SU-DHL-6 (cell line): ENCODE data around the gene CMTM7.

Experiments used
- CTCF ChIP-seq: fragments of 200-600 bp; sonication (generic); IDR thresholded peaks from one replicate; pipeline ENCODE4 v1.5.1; 2017; ENCODE audit warnings: antibody characterized with exemption, mild to moderate bottlenecking, low read length, moderate library complexity; ENCODE audit not compliant: insufficient read depth, poor library complexity, severe bottlenecking
- EZH2phosphoT487 ChIP-seq: fragments of 200-600 bp; sonication (generic), shearing (Covaris generic); conservative IDR thresholded peaks from 2 replicates; pipeline ENCODE4 v1.6.1; 2018; ENCODE audit warnings: mild to moderate bottlenecking, antibody characterized with exemption, low read length, moderate library complexity, mixed read lengths

- TF ChIP-seq CTCF (no peak), EZH2phosphoT487 (no peak)
Measured at GRCh38 chr3:32495609-32496008, 104.0 kb downstream of the CMTM7 start.
